ENCODE measurements around the gene LRP1B. TPM values are rescaled to one million over a fixed set of nuclear protein-coding genes. Genes with fewer than 3 reads are reported as not detected.
"Not testable (repeated sequence)": the region's sequence is repeated elsewhere in the genome, so short reads cannot be mapped to it uniquely, and the experiment has no call there.

The LRP1B gene
- total RNA-seq, 8 experiments from 2014 or later, result 0.04 to 31.2 (median 11.5) TPM

DNA sequence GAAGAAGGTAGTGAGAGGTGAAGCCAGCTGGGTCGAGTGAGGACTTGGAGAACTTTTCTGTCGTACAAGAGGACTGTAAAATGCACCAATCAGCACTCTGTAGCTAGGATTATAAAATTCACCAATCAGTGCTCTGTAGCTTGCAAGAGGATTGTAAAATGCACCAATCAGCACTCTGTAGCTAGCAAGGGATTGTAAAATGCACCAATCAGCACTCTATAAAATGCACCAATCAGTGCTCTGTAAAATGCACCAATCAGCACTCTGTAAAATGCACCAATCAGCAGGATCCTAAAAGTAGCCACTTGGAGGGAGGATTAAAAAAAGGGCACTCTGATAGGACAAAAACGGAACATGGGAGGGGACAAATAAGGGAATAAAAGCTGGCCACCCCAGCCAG, 315.5 kb downstream of the LRP1B start:
- ATAC-seq (replicated peaks in 6 of 8); in situ Hi-C loops (cut with MboI; ENCODE audit: low pct_unique_long_range_greater_than_20kb in 2 of 9, low sequenced_read_pairs in 9 of 9, unreplicated experiment in 9 of 9); H3K4me3 ChIP-seq; H3K4me1 ChIP-seq (replicated peaks in 1 of 2); H3K27ac ChIP-seq: not testable (repeated sequence)
- WGBS, 10 experiments, result 0 to 93% (median 75%) methylated on average over 1 to 3 of the region's 3 CpGs

DNA sequence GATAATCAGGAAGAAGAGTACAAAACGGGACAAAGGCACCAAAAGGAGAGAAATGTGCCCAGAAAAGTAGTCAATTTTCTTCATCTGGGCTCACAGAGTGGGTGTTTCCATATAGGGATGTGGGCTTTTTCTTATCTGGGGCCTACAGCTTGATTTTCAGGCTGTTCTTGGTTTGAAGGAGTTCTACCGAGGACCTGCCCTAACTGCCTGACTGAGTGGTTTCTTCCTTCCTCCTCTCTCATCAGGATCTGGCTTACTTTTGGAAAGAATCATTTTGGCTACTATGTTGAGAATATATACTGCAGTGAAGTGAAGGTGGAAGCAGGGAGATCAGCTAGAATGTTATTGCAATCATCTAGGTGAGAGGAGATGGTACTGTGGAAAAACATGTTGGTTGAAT, 316.7 kb downstream of the LRP1B start:
- no peak for ATAC-seq (replicated peaks in 6 of 8)
- 6 to 100% (median 67%) methylated on average over 1 to 2 of the region's 2 CpGs; no CpG with 5 or more reads in 1 of the 10 experiments for WGBS, 10 experiments
- H3K4me3 ChIP-seq, result no peak overlapping the region
- H3K4me1 ChIP-seq (replicated peaks in 1 of 2), result no peaks in the 10 kb centered on the region
- H3K27ac ChIP-seq, result no peak overlapping the region
- in situ Hi-C loops (cut with MboI; ENCODE audit: low pct_unique_long_range_greater_than_20kb in 2 of 9, low sequenced_read_pairs in 9 of 9, unreplicated experiment in 9 of 9), result no loop called here

DNA sequence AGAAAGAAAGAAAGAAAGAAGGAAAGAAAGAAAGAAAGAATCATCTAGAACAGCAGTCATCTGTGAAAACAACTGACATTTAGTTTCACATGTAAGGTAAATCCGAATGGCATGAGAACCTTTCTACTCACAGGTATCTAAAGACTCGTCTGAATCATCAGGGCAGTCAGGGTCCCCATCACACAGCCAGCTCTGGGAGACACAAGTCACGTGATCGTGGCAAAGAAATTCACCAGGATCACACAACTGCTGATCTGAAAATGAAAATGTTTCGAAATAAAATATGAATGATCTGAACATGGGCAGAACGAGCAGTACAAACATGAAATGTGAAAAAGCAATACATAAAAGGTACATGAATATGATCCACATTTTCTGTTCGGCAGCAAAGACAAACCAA, 320.7 kb downstream of the LRP1B start:
- no peaks in the 10 kb centered on the region for H3K4me1 ChIP-seq (replicated peaks in 1 of 2)
- 18 to 100% (median 80%) methylated on average over 1 to 7 of the region's 7 CpGs for WGBS, 10 experiments
- no peak overlapping the region for H3K4me3 ChIP-seq
- no peak for ATAC-seq (replicated peaks in 6 of 8)
- H3K27ac ChIP-seq, result no peak overlapping the region
- in situ Hi-C loops (cut with MboI; ENCODE audit: low pct_unique_long_range_greater_than_20kb in 2 of 9, low sequenced_read_pairs in 9 of 9, unreplicated experiment in 9 of 9), result no loop called here

DNA sequence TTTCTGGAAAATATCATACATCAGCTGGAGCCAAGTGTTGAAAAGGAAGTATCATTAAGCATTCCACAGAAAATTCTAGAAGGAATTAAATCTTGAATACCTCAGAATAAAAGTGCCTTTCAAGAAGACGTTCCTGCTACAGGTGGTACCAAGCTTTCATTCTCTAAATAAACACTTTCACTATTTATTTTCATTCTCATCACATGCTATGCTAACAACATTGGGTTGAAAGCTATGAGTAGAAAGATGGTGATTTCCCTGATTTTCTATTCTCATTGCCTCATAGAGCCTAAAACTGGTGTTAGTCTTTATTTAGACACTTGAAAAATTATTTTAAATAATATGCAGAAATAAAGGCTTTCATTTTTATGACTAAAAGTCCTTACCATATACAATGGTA, 324.7 kb downstream of the LRP1B start:
- Histone ChIP-seq H3K27ac (no peak overlapping the region), H3K4me3 (no peak overlapping the region), H3K4me1 (replicated peaks in 1 of 2) (peaks cover 0 to 8% of the 10 kb centered on the region in 2 donors)
- in situ Hi-C loops (cut with MboI; ENCODE audit: low pct_unique_long_range_greater_than_20kb in 2 of 9, low sequenced_read_pairs in 9 of 9, unreplicated experiment in 9 of 9), result no loop called here
- ATAC-seq (replicated peaks in 6 of 8), result no peak
- 0 to 100% (median 47%) methylated on average over 1 of the region's 1 CpG; no CpG with 5 or more reads in 4 of the 10 experiments for WGBS, 10 experiments

DNA sequence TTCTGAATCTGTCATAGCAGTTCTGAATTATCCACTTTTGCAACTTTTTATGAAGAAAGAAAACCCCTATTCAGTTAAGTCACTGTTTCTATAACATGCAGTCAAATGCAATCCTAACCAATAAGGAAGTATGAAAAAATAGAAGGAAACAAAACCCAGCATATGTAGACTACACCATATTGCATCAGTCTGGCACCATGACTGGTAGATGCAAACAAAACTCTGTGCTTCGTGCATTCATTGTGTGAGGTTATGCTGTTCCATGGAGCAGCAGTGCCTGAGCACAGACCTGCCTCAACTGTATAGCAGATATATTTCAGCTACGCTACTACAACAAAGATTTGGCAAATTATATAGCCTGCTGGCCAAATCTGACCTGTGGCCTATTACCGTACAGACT, 325.5 kb downstream of the LRP1B start:
- in situ Hi-C loops (cut with MboI; ENCODE audit: low pct_unique_long_range_greater_than_20kb in 2 of 9, low sequenced_read_pairs in 9 of 9, unreplicated experiment in 9 of 9), result no loop called here

DNA sequence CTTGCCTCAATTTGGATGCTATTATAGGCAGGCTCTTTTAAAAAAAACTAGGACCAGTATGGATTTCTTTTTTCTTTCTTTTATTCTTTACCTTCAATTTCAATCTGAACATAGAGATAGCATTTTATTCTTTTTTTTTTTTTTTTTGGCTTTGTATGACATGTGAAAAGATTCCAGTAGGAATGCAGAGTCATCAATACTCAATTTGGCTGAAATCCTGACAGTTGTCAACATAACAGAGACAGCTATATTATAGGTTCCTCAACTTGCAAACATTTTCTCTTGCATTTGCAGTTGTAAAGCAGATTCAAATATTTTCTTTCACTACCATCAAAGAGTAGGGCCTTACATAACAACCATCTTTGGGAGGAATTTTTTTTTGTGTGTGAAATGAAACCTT, 334.4 kb downstream of the LRP1B start:
- no peaks in the 10 kb centered on the region for H3K4me1 ChIP-seq (replicated peaks in 1 of 2)
- no peak for ATAC-seq (replicated peaks in 6 of 8)
- no peak overlapping the region for H3K27ac ChIP-seq
- in situ Hi-C loops (cut with MboI; ENCODE audit: low pct_unique_long_range_greater_than_20kb in 2 of 9, low sequenced_read_pairs in 9 of 9, unreplicated experiment in 9 of 9), result no loop called here
- H3K4me3 ChIP-seq, result no peak overlapping the region

More for the DNA sequence above, 325.5 kb downstream of the LRP1B start:
- peak in 1 of 8 experiments; percentile 53 for ATAC-seq (replicated peaks in 6 of 8)
- no peak overlapping the region for H3K4me3 ChIP-seq
- H3K27ac ChIP-seq, result no peak overlapping the region
- WGBS, 10 experiments, result 47 to 100% (median 90%) methylated on average over 2 to 3 of the region's 3 CpGs; no CpG with 5 or more reads in 1 of the 10 experiments
- H3K4me1 ChIP-seq (replicated peaks in 1 of 2), result peaks cover 0 to 8% of the 10 kb centered on the region in 2 donors

DNA sequence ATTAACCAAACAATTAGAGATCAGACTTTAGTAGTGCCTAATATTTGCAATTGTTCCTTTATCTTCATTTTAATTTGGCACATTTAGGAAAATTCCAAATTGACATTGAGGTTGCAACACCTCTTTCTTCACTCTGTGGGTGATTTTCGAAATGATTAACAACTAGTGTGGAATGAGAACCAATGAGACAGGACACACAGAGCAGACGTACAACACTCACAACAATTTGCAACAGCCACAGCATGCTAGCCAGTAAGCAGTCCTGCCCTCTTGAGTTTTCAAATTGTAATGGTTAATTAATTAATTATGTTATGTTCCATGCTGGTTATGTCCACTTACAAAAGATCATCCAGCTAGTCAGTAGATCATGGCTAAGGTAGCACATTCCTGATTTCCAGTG, 339.3 kb downstream of the LRP1B start:
- WGBS, 10 experiments, result 15 to 100% (median 60%) methylated on average over 1 to 2 of the region's 2 CpGs; no CpG with 5 or more reads in 3 of the 10 experiments
- no peaks in the 10 kb centered on the region for H3K4me1 ChIP-seq (replicated peaks in 1 of 2)
- ATAC-seq (replicated peaks in 6 of 8), result no peak
- no peak overlapping the region for H3K4me3 ChIP-seq
- in situ Hi-C loops (cut with MboI; ENCODE audit: low pct_unique_long_range_greater_than_20kb in 2 of 9, low sequenced_read_pairs in 9 of 9, unreplicated experiment in 9 of 9), result no loop called here
- no peak overlapping the region for H3K27ac ChIP-seq

DNA sequence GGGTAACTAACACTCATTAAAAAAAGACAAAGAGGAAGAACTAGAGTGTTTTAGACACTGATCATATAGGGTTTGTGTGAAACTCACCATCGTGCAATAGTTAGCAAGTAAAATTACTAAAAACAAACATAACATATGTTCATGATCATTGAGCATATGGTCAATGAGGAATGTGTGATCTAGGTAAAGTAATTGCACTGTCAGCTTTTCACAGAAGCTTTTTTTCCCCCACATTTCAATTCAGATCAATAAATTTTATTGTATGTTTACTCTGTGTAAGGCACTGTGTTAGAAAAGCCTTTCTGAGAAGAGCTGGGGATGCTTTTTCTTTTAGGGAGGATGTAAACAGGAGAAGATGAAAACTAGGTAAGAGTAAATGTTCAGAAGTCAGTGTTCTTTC, 348.2 kb downstream of the LRP1B start:
- Histone ChIP-seq H3K4me1 (replicated peaks in 1 of 2) (no peaks in the 10 kb centered on the region), H3K4me3 (no peak overlapping the region), H3K27ac (no peak overlapping the region)
- WGBS, 10 experiments, result 0 to 80% (median 44%) methylated on average over 1 of the region's 1 CpG; no CpG with 5 or more reads in 1 of the 10 experiments
- ATAC-seq (replicated peaks in 6 of 8), result no peak
- in situ Hi-C loops (cut with MboI; ENCODE audit: low pct_unique_long_range_greater_than_20kb in 2 of 9, low sequenced_read_pairs in 9 of 9, unreplicated experiment in 9 of 9), result no loop called here

DNA sequence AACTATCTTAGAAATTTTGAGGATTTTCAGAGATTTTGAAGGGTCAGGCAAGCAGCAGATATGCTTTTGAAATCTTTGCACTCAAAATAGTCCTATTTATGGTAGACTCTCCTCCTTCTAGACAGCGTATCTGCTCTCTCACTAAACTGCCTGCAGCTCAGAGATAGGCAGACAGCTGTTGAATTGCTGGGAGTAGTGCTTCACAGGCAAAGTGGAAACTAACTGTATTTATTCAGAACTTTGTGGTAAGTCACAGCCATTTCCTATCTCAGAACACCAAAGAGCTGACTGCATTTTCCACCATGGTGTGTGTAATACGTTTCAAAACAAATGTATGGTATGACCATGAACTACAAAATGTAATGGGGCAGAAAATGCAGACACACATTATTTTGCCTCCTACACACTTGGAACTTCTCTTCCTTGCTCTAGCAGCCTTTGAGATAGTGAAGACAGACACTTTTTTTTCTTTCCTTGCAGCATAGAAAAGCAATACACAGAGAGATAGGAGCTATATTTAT, 352.4 kb downstream of the LRP1B start:
- H3K27ac ChIP-seq, result no peak overlapping the region
- 0 to 100% (median 80%) methylated on average over 1 to 2 of the region's 2 CpGs; no CpG with 5 or more reads in 1 of the 10 experiments for WGBS, 10 experiments

DNA sequence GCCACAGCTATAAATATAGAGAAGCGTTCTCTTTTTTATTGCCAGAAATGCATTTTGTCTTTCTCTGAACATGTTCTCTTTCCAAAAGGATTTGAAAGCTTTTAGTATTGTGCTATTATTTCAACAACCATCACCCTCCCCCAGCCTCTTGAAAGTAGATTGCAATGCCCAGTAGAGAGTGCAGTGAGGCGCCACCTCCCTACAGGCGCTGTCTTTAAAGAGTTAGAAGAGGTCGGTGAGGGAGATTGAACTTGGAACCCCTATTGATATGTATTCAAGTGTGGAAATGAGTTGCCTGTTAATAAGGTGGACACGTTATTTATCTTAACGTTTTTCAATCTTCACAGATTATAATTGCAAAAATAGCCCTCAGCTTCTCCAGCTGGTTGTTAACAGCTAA, 360.3 kb downstream of the LRP1B start:
- 22 to 100% (median 55%) methylated on average over 1 to 6 of the region's 6 CpGs; no CpG with 5 or more reads in 1 of the 10 experiments for WGBS, 10 experiments
- peaks cover 0 to 9% of the 10 kb centered on the region in 2 donors for H3K4me1 ChIP-seq (replicated peaks in 1 of 2)
- H3K27ac ChIP-seq, result no peak overlapping the region
- H3K4me3 ChIP-seq, result no peak overlapping the region
- ATAC-seq (replicated peaks in 6 of 8), result peak in 3 of 8 experiments; percentile 8 to 58 (median 36)
- in situ Hi-C loops (cut with MboI; ENCODE audit: low pct_unique_long_range_greater_than_20kb in 2 of 9, low sequenced_read_pairs in 9 of 9, unreplicated experiment in 9 of 9), result no loop called here

More for the DNA sequence above, 352.4 kb downstream of the LRP1B start:
- ATAC-seq (replicated peaks in 6 of 8), result no peak
- H3K4me3 ChIP-seq, result no peak overlapping the region
- H3K4me1 ChIP-seq (replicated peaks in 1 of 2), result no peaks in the 10 kb centered on the region
- in situ Hi-C loops (cut with MboI; ENCODE audit: low pct_unique_long_range_greater_than_20kb in 2 of 9, low sequenced_read_pairs in 9 of 9, unreplicated experiment in 9 of 9), result no loop called here

DNA sequence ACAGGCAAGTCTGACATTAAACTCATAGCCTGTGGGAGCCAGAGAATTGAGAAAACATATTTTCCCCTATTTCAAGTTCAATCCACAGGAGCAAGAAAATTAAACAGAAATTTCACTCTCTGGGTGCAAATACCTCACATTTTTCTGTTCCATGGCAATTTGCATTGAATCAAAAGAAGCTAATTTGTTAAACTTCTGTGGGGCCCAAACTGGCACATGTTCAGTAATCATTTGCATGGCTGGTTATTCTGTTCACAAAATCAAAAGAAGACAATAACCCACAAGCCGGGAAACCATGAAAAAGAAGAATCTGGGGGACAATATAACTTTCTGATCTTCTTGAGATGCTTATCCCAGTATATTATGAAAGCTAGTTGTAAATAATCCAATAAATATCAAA, 363.1 kb downstream of the LRP1B start:
- Histone ChIP-seq H3K4me3 (no peak overlapping the region), H3K27ac (no peak overlapping the region), H3K4me1 (replicated peaks in 1 of 2) (peaks cover 0 to 9% of the 10 kb centered on the region in 2 donors)
- 0 to 86% (median 52%) methylated on average over 1 of the region's 1 CpG; no CpG with 5 or more reads in 2 of the 10 experiments for WGBS, 10 experiments
- in situ Hi-C loops (cut with MboI; ENCODE audit: low pct_unique_long_range_greater_than_20kb in 2 of 9, low sequenced_read_pairs in 9 of 9, unreplicated experiment in 9 of 9), result no loop called here
- no peak for ATAC-seq (replicated peaks in 6 of 8)

DNA sequence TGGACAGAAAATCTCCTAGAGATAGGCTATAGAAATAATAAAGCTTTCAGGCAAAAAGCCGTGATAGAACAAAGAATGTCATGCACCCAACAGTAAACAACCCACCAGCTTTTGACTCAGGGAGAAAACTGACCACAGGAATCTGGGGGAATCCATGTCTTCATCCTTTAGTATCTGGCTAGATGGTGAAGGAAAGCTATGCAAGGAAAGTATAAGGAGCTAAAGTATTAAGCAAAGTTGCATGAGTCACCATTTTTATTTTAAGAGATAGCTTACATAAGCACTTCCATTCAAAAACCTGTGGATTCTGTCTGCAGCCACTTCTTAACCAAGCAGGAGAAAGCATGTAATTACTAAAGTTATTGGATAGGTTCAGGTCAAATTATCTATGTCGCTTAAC, 363.8 kb downstream of the LRP1B start:
- no peak overlapping the region for H3K4me3 ChIP-seq
- 14 to 100% (median 83%) methylated on average over 1 to 2 of the region's 2 CpGs; no CpG with 5 or more reads in 2 of the 10 experiments for WGBS, 10 experiments
- ATAC-seq (replicated peaks in 6 of 8), result no peak
- no peak overlapping the region for H3K27ac ChIP-seq
- H3K4me1 ChIP-seq (replicated peaks in 1 of 2), result peaks cover 0 to 9% of the 10 kb centered on the region in 2 donors
- in situ Hi-C loops (cut with MboI; ENCODE audit: low pct_unique_long_range_greater_than_20kb in 2 of 9, low sequenced_read_pairs in 9 of 9, unreplicated experiment in 9 of 9), result no loop called here

DNA sequence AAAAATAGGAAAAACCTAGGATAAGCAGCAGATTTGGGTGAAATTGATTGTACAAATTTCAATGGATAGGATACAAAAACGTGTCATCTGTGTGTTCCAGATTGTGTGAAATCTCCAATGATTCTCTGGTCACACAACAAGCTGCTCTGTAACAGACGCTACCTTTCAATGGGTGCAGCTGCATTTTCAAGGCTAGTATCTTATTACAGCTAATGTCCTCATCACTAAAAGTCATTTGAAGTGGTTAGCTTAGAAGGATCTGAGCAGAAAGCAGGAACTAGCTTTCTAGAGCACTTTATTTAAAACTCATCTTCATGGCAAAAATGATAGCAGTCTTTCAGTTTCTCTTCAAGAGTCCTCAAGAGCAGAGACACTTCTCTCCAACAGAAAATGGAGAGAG, 364.6 kb downstream of the LRP1B start:
- in situ Hi-C loops (cut with MboI; ENCODE audit: low pct_unique_long_range_greater_than_20kb in 2 of 9, low sequenced_read_pairs in 9 of 9, unreplicated experiment in 9 of 9), result no loop called here
- no peak overlapping the region for H3K4me3 ChIP-seq
- ATAC-seq (replicated peaks in 6 of 8), result no peak
- peaks cover 0 to 9% of the 10 kb centered on the region in 2 donors for H3K4me1 ChIP-seq (replicated peaks in 1 of 2)
- H3K27ac ChIP-seq, result no peak overlapping the region
- 0 to 69% (median 33%) methylated on average over 1 to 2 of the region's 2 CpGs for WGBS, 10 experiments

DNA sequence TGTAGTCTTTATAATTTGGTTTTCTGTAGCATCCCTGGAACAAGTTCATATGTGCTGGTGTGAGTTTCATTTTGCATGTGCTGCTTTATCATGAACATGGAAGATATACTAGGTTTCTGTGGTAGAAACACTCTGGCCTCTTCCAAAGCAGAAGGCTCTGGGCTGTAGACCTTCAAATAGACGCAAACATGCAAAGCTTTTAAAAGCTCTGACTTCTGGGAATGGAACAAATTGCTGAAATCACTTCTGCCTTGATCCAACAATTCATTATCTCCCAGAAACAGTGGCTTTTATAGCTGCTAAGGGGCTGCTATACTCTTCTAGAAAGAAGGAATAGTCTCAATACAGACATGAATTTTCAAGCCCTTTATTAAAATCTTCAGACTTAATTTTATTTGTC, 382.2 kb downstream of the LRP1B start:
- in situ Hi-C loops (cut with MboI; ENCODE audit: low pct_unique_long_range_greater_than_20kb in 2 of 9, low sequenced_read_pairs in 9 of 9, unreplicated experiment in 9 of 9), result no loop called here
- Histone ChIP-seq H3K27ac (no peak overlapping the region), H3K4me3 (no peak overlapping the region), H3K4me1 (replicated peaks in 1 of 2) (no peaks in the 10 kb centered on the region)
- ATAC-seq (replicated peaks in 6 of 8), result no peak
- WGBS, 10 experiments, result 0 to 100% (median 22%) methylated on average over 1 of the region's 1 CpG; no CpG with 5 or more reads in 1 of the 10 experiments
